Activated CD8-positive, alpha-beta memory T cell treated with anti-CD3 and anti-CD28 coated beads for 24 hours (primary cell): Measurements from ENCODE around the gene APBB2.

Experiments
- DNase-seq: peaks from one replicate; pipeline ENCODE4 v3.0.0-alpha.2; 2020

APBB2 gene

DNA sequence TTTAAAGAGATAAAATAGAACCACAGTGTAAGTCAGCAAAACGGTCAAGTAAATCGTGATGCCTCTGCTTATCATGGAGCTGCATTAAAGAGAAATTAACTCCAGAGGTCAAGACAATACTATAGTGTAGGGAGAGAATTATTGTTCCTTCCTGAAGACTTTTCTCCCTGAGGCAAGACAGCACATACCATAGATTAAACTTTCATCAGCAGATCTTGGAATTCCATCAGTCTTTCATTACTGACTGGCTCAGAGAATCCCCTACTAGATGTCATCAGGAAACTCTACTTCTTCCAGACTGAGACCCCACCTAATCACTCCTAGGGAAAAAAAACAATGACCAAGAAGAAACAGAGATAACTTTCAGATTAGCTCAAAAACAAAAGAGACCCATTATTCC lies 333.2 kb downstream of the APBB2 start:
- DNase-seq, result no peak

DNA sequence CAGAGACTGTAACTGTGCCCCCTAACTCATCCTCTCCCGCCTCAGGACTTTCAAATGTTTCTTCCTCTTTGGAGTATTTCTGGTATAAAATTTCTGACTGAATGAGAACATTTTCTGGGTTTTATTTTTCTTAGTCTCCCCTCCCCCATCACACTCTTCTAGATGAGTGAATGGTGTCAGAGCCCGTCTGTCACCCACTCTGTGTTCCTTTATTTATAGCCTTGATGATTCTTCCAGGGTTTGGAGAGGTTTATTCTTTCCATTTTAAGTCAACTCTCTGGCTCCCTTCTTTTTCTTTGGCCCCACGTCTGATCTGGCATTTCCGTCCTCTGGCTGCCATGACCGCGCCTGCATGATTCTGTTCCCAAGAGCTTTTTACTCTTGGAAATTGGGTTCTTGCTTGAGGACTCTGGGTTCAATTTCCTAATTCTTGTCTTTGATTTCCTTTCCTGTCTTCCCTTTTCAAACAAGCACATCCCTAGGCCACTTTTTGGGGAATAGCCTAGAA lies 335.7 kb downstream of the APBB2 start:
- DNase-seq, result no peak

DNA sequence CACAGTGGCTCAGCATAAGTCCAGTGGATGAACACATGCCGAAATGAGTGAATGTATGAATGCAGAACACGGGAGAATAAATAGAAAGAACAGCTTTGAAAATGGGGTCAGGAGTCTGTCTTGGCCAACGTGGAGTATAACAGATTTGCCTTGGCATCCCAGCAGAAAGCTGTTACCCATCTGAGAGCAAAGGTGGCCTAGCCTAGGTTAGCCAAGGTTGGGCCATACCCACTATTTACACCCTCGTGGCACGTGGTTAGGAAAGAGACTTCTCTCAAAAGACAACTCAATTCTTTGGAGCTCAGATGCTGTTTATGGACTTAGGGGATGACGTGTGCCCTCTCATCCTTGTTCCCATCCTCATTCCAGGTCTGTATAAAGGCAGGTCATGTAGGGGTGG lies 337.3 kb downstream of the APBB2 start:
- no peak for DNase-seq

DNA sequence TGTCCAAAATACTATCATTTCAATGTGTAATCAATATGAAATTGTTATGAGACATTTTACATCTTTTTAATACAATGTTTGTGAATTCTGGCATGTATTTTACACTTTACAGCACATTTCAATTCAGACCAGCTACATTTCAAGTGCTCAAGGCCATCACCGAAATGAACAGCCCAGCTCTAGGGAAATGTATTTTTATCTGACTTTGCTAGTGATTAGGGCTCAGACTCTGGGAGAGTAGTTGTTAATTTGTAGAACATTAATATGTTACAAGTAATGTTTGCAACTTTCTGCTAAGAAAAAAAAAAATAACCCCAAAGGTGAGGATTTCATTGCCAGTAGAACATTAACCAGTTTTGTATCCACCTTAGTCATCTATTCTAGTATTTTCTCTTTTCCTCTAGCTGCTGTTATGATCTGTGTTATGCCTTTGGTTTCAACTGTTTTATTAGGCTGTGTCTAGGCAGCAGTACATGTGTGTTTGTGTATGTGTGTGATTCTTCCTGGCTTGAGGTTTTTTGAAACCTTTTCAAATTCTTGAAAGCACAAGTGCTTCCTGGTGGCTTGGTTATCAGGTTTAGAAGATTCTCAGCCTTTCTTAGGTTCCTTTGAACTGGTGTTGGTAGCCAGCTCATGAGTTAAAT lies 338.7 kb downstream of the APBB2 start:
- DNase-seq, result no peak

DNA sequence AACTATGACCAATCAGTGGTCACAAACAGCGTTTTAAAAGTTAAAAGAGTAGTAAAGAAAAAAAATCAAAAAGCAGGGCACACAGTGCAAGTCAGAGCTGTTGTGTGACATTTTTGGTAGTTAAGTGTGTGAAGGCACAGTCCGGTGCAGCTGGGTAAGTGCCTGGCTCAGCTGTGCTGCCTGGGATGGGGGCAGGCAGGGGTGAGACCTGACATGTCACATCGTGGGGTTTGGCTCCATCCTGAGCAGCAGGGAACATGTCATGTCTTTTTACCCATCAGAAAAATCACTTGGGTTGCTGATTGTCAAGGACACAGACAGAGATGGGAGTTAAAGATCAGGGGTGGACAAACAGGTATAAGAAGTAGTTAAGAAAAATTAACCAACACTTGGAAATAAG lies 339.4 kb downstream of the APBB2 start:
- no peak for DNase-seq

DNA sequence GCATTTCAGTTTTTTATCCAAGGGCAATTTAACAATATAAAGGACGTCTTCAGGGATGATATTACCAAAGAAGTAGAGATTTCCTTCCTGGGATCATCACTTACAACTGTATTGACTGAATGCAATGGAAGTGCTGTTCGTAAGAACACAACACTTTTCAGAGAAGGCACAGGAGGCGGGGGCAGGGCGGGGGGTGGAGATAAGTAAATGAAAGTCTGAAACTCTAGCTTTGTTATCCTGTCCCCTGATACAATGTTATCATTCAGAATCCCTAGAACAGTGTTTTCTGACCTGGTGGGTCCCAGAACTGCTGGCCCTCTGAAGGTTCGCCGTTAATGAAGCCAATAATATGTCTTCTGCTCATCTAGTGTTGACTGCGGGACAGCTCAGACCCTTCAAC lies 340.0 kb downstream of the APBB2 start:
- DNase-seq, result no peak

DNA sequence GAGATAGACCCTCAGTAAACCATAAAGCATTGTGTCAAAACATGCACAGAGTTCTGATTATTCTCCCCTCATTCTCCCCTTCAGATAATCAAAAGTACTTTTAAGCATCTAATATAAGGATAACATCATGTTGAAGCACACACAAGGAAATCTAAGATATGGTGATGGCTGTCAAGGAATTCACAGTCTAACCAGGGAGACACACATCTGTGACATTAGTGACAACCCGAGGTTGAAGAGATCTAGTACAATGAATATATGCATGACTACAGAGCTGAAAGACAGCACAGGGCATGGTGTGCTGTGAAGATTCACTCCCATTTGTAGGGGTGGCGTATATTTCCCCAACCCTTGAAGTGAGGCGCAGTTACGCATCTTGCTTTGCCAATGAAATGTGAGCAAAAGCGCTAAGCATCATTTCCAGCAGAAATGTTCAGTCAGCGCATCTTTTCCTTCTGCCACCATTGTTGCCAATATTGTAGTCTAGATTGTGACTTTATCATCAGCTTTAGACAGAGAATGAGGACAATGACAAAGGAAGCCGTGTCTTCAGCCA lies 342.6 kb downstream of the APBB2 start:
- DNase-seq, result no peak

DNA sequence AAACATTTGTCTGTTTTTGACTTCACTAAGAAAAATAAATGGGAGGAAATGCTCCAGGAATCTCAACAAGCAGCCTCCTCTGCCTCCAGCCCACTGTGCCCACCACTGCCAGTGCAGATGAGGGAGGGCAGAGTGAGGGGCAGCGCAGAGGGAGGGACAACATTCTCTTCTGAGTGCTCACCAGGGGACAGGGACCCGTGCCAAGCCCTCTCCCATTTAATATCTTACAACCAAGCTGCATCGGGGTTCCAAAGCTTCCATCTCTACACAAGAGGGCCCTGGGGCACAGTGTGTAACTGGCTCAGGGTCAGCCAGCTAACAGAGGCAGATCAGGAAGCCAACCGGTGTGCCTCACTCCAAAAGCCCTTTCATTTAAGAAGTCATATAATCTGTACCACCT lies 344.2 kb downstream of the APBB2 start:
- DNase-seq, result no peak

DNA sequence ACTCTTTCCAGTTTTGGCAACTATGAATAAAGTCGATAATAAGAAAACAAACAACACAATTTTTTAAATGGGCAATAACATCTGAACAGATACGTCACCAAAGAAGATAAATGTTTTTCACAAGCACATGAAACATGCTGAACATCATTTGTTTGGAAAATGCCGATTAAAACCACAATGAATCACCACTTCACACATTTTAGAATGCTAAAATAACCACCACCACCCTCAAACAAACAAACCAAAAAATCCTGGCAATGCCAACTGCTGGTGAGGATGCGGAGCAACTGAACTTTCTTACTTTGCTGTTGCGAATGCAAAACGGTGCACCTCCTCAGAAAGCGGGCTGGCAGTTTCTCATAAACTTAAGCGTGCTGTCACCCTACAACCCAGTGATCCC lies 348.6 kb downstream of the APBB2 start:
- no peak for DNase-seq

DNA sequence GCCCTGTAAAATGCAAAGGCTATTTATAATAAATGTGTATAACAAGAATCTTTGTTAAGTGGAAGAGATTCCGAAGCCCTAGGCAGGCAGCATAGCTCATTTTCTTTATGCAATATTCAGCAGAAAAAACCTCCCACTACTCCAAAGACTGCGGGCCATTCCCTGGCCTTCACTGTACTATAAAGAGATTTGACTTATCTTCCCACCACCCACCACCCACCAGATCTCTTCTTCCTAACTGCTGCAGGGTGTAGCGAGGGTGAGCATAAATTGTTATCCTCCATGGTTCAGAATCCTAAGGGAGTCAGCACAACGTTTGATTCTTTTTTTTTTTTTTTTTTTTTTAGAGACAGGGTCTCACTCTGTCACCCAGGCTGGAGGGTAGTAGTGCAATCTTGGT lies 349.8 kb downstream of the APBB2 start:
- DNase-seq, result no peak

DNA sequence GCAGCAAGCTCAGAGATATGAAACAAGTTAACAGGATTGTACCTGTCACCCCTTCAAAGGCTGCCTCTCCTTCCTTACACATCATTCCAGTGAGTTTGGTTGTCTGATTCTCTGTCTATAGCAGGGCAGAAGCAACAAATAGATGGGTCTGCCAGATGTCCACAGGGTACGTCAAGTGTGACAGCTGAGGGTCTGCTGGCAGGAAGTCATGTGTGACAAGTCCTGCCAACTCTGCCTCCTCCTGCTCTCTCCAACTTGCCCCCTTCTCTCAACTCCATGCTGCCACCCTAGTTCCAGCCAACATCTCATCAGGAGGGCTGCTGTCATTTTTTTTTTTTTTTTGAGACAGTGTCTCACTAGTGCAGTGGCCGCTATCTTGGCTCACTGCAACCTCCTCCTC lies 355.4 kb downstream of the APBB2 start:
- DNase-seq, result no peak

DNA sequence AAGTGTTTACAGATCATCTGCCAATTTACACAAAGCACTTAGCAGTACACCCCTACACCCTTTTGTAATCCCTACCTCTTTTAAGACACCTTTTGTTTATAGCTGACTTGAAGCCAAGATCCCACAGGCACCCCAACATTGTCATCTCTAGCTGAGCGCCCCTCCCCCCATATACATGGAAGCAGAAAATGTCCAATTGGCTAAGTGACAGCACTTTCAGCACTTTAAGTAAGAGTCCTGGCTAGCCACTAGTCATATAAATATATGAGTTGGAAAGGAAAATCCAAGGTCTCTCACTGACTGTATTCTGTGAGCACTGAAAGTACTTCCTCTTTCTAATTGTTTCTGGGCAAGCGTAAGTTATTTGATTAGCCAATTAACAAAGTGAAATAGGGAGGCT lies 356.4 kb downstream of the APBB2 start:
- no peak for DNase-seq

DNA sequence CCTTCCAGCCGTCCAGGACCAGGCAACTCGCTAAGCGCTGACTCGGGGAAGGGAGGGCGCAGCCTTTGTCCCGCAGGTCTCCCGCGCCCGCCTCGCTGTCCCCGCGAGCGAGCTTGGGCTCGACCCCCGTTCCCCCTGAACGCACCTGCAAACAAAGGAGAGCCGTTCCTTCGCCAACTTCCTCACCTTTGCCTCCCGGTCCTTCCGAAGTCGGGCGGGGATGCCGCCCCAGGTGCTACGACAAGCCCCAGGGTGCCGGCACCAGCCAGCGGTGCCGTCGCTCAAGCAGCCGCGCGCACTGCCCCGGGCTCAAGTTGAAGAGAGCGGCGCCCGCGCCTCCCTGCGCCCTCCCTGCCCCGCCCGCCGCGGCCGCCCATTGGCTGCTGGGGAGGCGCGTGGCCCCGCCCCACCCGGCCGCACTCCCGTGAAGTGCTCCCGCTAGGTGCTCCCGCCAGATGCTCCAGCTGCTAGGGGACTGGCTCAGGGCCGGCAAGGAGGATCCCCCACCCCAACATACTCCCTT lies 357.4 kb downstream of the APBB2 start:
- DNase-seq, result peak; percentile 79

DNA sequence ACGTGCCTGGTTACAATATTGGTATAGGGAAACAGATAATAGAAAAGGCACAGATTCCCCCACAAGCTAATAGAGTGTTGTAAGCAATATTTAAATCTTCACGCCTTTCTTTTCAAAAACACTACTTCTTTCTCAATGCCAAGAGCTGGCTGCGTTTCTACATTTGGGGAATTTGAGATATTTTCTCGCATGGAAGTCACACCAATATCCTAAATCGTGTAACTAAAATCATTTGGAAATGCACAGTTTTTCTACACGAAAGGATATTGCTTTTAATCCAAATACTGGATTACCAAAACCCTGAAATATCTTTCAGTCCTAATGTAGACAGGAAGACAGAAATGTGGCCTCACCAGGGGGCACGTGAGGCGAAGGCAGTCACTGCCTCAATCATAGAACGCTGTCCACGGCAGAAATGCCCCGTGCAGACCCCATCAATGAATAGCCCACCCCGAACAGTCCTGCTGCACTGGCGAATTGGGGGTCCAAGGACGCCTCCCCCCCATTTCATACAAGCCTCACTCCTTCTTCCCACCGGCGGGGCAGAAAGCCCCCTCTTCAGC lies 358.0 kb downstream of the APBB2 start:
- DNase-seq, result no peak

DNA sequence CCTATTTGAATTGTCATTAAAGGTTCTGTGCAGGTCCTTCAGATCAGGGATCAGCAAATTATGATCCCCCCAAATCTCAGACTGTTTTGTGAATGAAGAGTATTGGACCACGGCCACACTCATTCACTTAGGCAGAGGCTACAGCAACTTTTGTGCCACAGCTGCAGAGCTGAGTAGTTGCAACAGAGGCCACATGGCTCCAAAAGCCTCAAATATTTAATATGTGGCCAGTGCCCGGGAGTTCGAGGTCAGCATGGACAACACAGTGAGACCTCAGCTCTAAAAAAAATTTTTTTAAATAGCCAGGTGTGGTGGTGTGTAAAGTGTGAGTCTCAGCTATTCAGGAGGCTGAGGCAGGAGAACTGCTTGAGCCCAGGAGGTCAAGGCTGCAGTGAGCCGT lies 363.8 kb downstream of the APBB2 start:
- DNase-seq, result no peak

DNA sequence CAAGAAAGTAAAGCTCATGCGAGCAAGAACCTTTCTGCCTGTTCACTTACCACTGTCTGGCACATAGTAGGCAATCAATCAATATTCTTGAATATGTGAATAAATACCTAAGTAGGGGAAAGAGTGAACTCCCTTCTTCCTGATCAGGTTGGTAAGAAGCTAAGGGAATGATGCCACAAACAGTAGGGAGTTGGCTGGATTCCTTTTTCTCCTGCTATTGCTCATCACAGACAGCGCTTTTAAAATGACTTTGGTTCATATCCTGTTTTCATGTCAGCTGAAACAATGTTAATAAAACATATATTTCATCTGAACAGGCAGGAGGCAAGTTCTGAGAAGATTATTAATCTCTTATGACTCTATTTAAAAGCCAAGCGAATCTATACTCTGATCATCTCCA lies 365.4 kb downstream of the APBB2 start:
- DNase-seq, result no peak

DNA sequence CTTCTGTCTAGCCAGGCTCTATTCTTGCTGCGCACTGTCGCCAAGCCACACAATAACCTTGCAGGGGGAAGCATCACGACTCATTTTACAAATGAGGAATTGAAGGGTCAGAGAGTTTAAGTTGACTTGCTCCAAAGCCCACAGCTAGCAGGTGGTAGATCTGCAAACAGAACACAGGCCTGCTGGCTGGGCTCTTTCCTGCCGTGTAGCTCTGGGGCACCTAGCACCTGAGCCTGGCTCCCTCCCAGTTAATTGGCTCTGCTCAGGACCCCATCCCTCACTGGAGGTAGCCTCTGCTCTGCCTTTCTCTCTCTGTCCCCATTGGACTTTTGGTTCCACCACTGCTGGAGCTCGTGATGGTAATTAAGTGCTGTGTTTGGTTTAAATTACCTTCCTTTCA lies 366.1 kb downstream of the APBB2 start:
- DNase-seq, result no peak

DNA sequence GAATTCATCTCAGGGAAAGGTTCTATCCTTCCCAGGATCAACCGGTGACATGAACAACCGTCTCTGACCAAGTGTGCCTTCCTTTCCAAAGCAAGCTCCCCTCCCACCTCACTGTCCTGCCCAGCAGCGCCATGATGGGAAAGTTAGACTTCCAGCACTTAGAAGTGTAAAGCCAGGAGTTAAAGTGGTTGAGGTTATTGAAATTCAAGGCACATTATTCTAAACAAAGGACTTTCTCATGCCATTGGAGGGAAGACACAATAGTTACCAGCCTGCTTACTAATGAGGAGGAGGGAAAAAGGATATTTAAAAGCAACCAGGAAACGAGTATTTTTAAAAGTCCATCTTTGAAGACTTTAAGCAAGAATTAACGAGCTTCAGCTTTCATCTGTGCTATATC lies 367.8 kb downstream of the APBB2 start:
- DNase-seq, result no peak

DNA sequence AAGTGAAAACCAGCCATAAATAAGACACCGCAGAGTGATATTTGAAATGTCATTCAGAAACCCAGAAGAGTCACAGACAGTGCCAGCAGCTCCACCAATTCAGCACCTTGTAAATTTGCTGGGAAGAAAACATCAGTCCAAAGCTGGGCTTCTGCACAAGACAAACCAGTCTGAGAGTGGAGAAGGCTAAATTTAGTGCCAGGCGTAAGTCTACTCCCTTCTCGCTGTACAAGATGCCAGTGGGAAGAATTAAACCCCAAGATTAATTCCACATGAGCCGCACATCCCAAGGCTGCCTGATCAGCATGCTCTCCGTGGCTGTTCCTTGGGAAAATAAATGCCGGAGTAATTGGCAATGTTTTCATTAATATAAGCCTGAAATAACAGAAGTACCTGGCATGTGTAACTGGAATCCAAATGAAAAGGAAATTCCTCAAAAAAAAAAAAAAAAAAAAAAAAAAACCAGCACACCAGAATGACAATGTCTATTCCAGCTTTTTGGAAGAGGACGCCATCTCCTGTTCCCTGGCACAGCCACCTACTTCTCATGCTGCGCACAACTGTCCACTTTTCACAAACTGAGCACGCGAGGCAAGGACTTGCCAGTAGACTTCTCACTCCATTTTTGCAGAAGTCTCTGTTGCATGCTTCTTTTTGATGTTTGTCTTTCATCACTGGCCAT lies 369.0 kb downstream of the APBB2 start:
- DNase-seq, result no peak

DNA sequence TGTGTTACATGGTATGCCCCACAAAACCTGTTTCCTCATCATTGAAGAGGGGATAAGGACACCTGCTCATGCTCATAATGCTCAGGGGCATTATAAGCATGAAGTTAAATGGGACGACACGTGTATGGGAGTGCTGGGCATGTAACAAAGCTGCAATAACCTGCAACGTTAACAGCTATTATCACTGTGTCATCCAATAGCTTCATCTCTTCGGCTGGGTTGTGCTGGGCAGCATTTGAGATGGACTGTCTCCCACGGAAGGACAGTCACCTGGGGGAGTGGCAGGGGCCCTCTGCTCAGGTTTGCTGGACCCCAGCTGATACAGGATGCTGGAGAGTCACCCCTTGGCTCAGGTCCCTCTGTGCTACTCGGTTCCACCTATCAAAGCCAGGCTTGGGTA lies 370.1 kb downstream of the APBB2 start:
- no peak for DNase-seq

DNA sequence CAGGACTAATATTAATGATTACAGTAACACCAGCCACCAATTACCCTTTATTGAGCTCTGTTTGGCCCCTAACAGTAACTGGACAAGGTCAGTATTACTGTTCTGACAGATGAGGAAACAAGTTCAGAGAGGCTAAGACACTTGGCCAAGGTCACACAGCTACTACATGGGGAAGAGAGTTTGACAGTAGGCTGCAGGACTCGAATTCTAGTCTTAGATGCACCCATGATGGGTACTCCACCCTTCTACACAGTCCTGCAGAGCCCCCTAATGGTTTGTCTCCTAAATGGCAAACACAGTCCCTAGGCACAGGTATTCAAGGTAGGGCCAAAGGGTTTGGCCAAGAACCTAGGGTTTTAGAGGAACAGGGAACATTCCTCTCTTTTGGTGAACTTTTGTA lies 370.6 kb downstream of the APBB2 start:
- no peak for DNase-seq

DNA sequence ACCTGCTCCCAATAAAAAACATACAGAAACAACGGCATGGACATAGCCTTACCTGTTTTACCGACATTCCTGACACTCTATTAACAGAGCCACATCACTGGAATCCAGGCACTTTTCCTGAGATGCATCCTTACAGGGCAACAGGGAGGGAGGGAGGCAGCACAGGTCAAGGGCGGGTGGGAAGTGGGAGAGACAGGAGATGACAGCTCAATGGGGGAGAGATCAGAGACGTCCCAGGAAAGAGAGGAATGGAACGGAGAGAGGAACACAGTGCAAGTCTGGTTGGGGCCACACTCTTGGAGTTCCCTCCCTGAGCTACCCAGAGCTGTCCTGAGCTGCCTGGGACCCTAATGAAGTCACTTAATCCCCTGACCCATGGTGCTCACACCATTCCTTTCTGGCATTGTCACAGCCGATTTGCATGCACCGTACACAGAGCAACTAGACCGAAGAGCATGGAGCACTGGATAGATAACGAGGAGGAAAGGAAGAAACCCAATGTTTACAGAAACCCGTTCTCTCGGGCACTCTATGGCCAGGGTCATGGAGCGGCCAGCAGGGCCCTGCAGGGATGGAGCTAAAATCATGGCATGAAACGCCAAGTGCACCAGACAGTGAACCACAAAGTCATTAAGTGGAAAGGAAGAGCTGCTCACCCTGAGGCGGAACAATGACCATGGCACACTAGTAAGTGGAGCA lies 371.5 kb downstream of the APBB2 start:
- no peak for DNase-seq

DNA sequence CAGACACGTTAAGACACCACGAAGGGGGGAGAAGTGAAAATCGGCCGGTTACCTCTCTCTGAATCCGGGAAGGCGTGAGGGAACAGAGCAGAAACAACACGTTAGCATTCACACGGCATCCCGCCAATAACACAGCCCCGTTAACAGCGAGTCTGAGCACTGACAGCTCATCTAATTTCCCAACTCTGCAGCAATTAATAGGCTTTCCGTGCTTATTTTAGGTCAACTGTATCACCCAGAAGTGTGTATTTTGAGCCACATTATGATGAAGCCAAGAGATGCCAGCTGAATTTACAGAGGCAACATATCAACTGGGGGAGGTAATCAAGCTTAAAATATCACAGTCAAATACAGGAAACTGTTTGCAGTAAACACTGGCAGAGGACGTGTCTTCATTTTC lies 372.0 kb downstream of the APBB2 start:
- no peak for DNase-seq
